SHP77 treated with DMSO at 0.1 percent for 48 hours (cell line): ENCODE measurements around the gene SH3PXD2B.

Experiments
- DNase-seq: peaks from one replicate; lab custom pipeline; 2025; lab: John Stamatoyannopoulos, UW

Gene SH3PXD2B

GRCh38 chr5:172436879-172437369, 17.4 kb downstream of the SH3PXD2B start:
- DNase-seq = no peak

- DNase-seq = no peak
These were observed 18.0 kb downstream of the SH3PXD2B start for GRCh38 chr5:172436078-172436878.

GRCh38 chr5:172435362-172436077, 18.8 kb downstream of the SH3PXD2B start:
- no peak for DNase-seq

- DNase-seq = no peak
These were observed 20.1 kb downstream of the SH3PXD2B start for GRCh38 chr5:172434251-172434650.

- DNase-seq = no peak
These were observed 20.8 kb downstream of the SH3PXD2B start for GRCh38 chr5:172433513-172433912.

- DNase-seq = no peak
These were observed 21.3 kb downstream of the SH3PXD2B start for GRCh38 chr5:172433071-172433470.

- no peak for DNase-seq
These were observed 24.0 kb downstream of the SH3PXD2B start for GRCh38 chr5:172430354-172430753.

- DNase-seq = no peak
These were observed 25.0 kb downstream of the SH3PXD2B start for GRCh38 chr5:172429201-172429940.

GRCh38 chr5:172428224-172429166, 25.8 kb downstream of the SH3PXD2B start:
- no peak for DNase-seq

- DNase-seq = no peak
These were observed 27.1 kb downstream of the SH3PXD2B start for GRCh38 chr5:172427202-172427601.

- no peak for DNase-seq
These were observed 28.2 kb downstream of the SH3PXD2B start for GRCh38 chr5:172426086-172426485.

- no peak for DNase-seq
These were observed 28.9 kb downstream of the SH3PXD2B start for GRCh38 chr5:172425402-172425801.

GRCh38 chr5:172424808-172425207, 29.5 kb downstream of the SH3PXD2B start:
- no peak for DNase-seq

- no peak for DNase-seq
These were observed 30.2 kb downstream of the SH3PXD2B start for GRCh38 chr5:172424111-172424490.

GRCh38 chr5:172423379-172424110, 30.8 kb downstream of the SH3PXD2B start:
- DNase-seq = no peak

- DNase-seq = no peak
These were observed 32.1 kb downstream of the SH3PXD2B start for GRCh38 chr5:172422255-172422654.

- DNase-seq = no peak
These were observed 33.3 kb downstream of the SH3PXD2B start for GRCh38 chr5:172421020-172421419.

- no peak for DNase-seq
These were observed 33.9 kb downstream of the SH3PXD2B start for GRCh38 chr5:172420235-172420939.

- DNase-seq = no peak
These were observed 35.2 kb downstream of the SH3PXD2B start for GRCh38 chr5:172418862-172419814.
